ENCODE measurements around the gene FBXW12.

FBXW12 gene

DNA sequence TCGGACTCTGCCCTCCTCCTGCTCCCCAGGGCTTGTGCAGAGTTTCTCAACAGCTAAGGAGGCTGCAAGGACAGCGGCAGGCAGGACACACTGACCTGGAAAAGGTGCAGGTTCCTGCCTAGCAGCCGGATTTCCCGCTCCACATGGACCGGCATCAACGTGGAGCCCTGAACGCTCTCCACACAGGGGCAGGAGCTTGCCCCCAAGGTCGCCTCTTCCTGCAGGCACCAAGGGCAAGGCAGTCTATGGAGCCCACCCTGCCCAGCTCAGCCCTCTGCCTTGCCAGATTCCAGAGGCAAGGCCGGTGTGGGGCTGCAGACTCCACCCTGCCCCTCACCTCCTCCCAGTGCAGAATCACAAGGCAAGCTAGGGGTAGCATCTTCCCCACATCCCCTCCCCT is 47.1 kb downstream of the FBXW12 start:
- no peak for FAIRE-seq
- no peak for DNase-seq (ENCODE audit: low spot score)

DNA sequence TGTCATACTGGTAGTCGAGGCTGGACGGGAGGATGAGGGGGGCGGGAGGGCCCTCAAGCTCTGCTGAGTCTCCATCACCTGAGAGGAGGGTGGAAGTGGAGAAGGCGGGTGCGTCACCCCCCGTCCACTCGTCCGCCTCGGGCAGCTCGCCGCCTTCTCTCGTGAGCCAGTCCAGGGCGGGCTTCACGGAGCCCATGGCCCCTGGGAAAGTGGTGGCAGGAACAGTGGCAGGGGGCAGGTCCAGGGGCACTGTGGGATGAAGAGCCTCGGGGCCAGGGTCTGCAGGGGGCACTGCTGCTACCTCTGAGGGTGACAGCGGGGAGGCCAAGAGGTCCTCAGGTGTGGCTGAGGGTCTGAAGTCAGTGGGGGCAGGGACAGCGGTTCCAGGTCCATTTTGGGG is 47.6 kb downstream of the FBXW12 start:
- no peak for FAIRE-seq

DNA sequence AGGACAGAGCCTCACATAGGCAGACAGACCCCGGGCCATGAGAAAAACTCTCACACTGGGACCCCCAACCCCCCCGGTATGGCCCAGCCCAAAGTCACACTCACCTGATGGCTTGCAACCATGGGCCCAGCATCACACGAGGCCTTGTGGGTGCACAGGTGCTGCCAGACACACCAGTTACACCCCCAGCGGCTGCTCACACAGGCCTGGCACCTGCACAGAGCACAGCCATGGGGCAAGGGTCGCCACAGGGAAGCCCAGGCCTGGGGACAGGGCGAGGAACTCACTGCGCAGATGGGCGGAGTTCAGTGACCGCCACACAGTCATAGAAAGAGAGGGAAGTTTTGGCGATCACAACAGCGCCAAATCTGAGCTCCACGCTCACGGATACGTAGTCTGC is 48.5 kb downstream of the FBXW12 start:
- no peak for DNase-seq (ENCODE audit: low spot score)
- FAIRE-seq = no peak

More for the DNA sequence above, 47.6 kb downstream of the FBXW12 start:
- no peak for DNase-seq (ENCODE audit: low spot score)

DNA sequence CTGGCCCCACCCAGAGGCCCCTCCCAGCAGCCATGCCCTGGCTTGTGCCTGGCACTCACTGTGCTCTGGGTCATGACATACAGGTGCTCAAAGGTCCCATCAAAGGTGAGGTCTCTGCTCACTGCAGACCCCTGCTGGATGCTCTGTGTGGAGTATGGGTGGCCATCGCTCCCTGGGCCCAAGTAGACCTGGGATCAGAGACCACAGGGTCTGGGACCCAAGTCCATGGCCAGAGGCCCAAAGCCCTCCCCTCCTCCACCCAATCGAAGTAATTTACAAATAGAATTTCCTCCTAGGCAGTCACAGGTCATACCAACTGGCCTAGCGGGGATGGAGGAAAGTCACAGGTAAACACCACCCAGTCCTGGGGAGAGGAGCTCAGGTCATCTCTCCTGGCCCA is 50.3 kb downstream of the FBXW12 start:
- DNase-seq (ENCODE audit: low spot score) = no peak
- FAIRE-seq = no peak

DNA sequence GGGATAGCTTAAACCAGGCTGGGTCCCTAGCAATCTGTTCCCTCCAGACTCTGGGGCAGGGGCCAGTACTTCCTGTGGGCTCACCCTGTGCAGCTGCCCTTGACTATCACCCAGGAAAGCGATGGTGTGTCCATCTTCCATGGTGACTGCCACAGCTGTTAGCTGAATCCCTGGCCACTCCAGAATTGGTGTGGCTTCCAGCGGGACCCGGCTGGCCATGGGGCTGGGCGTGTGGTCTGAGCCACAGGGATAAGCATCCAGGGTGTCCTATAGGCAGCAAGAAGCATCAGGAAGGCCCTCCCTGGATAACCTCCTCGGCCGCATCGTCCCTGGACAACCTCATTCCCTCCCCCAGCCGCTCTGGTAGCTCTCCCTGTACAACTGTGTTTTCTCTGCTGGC is 50.7 kb downstream of the FBXW12 start:
- no peak for DNase-seq (ENCODE audit: low spot score)
- no peak for FAIRE-seq

DNA sequence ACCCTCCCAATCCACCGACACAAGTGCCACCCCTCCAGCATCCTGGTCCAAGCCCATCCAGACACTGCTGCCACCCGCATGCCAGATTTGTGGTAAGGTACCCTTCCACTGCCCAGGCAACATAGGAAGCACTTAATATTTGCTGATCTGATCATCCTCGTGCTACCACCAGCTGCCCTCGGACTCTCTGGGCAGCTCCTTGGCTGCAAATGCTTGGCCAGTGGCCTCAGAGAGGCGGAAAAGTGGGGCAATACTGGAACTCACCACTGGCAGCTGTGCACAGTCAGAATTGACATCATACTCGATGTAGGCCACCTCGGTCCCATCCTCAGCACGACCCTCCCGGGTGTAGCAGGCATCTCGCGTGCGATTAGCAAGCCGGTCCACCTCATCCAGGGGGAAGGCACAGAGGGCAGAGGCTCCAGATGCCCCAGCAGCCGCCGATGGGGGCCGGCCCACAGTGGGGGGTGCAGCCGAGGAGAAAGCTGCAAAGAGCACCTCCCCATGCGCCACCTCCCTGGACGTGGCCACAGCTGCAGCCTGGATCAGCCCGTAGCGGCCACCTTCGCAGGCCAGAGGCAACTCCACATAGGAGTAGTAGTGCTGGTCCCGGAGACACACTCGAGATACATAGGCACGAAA is 51.3 kb downstream of the FBXW12 start:
- FAIRE-seq = no peak
- no peak for DNase-seq (ENCODE audit: low spot score)

DNA sequence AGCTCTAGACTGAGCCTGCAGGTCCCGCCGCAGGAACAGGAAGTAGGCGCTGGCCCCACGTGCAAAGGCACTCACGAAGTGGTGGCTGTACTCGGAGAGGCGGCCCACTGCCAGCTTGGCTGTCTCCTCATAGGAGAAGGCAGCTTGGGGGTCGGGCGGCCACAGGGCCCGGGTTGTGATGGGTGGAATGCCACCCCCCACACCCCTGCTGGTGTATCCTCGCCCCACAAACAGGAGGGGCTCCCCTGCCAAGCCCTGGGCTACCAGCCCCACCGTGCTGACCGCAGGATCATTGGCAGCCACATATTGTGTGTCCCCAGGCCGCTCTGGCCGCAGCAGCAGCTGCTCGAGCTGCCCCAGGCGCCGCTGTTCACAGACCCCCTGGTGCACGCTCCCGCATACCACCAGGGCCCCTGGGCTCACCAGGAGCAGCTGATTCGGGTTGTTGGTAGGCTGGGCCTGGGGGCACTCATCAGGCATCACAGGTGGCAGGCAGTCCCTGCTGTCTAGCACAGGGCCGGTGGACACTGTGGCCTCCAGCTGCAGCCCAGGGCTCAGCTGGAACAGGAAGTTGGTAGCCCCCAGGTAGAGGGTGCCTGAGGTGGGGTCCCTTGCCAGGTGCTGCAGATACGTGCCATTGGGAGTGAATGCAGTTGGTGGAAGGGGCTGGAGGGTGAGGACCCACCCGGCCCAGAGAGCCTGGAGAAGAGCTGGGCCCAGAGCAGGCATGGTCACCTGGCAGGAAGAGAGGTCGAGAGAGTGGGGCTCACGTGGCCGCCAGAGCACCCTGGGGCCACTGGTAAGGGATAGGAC is 52.1 kb downstream of the FBXW12 start:
- DNase-seq (ENCODE audit: low spot score) (no peak), FAIRE-seq (no peak)

DNA sequence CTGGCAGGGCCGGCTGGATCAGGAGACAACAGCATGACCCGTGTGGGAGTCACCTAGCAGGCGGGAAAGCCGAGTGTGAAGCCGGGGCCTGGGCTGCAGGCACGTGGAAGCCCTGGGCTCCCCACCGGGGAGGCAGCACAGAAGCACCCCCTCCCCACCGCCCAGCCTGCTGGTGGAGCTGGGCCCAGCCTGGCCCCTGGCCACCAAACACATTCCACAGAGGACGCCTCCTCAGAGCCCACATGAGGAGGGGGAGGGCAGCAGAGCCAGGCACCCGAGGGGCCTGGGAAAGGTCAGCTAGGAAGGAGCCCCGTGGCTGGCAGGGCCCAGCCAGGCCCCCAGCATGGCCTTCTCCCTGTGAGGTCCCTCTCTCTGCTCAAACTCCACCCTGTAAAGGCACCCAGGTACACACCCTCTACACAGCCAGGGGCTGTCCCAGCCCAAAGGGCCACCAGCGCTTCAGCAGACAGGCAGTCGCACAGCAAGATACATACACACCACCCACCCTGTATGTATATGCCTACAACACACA is 53.3 kb downstream of the FBXW12 start:
- FAIRE-seq (no peak), DNase-seq (ENCODE audit: low spot score) (no peak)

DNA sequence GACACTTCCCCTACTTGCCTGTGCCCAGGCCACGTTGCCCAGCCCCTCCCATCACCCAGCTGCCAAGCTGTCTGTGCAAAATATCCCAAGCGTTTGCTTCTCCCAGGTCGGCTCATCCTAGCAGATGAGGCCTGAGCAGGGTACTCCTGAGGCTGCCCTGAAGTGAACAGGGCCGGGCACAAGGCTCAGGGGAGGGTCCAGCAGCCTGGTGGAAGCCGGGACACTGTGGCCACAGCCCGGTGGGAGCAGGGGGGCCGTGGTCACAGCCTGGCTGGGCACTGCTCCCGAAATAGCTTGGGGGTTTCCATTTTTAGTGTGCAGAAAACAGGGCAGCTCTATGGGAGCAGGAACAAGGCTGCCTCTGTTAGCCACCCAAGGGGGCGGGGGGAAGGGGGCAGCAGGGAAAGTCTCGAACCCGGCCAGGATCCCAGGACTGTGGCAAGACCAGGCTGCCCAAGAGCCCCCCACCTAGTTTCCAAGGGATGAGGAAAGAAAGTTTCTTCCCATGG is 54.4 kb downstream of the FBXW12 start:
- DNase-seq (ENCODE audit: low spot score) (no peak), FAIRE-seq (no peak)

DNA sequence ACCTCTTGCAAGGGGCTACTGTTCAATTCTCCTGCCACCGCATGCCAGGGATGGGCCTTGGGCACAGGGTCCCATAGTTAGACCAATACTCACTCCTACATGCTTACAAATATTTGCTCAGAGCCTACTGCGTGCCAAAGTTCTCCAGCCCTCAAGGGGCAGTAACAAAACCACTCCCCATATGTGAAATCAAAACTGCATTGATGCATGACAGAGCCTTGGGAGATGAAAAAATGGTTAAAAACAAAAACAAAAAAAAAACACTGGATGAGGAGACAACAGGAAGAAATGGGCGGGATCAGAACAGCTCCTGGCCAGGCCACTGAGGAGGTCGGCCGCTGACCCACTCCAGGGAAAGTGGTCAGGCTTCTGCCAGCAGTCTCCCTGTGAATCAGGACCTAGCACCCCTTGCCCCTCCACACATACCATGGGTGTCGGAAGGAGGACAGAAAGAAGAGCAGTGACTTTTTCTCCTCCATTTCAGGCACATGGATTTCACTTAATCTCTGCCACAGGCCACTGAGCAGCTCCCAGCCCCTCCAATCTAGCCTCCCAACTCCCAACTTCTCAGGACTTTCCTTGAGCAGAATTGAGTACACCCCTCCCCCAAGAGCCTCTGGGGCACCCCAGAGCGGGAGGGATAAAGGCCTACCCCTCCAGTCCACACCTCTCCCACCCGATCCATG is 55.1 kb downstream of the FBXW12 start:
- no peak for DNase-seq (ENCODE audit: low spot score)
- no peak for FAIRE-seq

DNA sequence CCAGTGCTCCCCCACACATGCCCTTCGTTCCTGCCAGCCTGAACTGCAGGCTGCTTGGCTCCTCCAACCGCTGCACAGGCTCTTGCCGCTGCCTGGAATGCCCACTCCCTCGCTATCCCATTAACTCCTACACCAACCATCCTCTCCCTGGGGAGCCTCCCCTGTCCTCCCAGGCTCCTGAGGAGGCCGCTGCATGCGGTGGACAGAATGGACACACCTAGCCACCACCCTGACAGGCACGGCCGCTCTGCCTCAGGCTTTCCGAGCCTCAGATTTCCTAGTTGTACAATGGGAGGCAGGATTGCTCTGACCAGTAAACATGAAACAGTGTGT is 55.6 kb downstream of the FBXW12 start:
- no peak for DNase-seq (ENCODE audit: low spot score)
- peak; percentile 84 for FAIRE-seq

DNA sequence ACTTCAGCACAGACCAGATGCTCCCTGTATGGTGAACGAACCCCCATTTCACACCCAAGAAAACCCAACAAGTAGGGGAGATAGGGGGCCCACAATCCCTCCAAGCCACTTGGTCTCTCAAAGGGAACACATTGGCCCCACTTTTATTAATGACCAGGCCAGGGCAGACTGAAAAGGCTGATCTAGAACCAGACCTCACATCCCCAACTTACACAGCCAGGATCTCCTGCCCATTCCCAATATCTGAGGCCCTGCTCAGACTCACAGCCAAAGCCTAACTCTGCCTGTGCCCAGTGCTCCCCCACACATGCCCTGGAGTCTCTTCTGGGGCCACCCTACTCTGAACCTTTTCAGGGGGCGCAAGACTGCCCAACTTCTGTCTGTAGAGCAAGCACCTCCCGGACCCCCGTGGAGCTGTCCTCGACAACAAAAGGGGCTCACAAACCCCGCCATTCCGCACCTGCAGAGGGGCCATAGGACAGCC is 56.1 kb downstream of the FBXW12 start:
- DNase-seq (ENCODE audit: low spot score) (no peak), FAIRE-seq (no peak)

DNA sequence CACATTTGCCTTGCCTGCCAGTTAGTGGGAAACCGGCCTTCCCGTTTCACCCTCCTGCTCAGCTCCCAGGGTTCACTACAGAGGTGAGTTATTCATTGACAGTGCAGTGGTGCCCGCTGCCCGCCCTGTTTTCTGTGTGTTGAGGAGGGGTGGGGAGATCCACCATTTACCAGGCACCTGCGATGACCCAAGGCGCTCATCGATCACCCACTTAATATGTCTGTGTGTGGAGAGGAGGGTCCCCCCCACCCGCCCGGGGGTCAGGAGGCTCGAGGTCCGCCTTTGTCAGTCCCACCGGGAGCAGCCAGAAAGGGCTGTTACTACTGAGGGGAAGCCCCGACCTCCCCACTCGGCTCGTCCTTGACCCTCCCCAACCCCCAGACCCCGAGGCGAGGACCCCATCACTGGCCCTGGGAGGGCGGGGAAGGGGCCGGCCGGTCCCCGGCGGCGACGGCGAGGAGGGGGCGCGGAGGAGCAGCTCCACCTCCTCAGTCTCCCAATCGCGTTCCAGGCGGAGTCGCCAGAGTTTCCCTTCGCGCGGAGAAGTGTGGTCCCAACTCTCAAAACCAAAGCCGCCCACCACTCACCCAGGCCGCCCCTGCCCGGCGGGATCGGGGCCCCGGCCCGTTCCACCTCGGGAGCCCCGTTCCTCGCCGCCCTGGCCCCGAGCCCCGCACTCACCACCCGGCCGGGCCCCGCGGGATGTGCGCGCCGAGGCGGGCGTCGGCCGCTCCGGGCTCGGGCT is 56.7 kb downstream of the FBXW12 start:
- FAIRE-seq = no peak
- DNase-seq (ENCODE audit: low spot score) = peak; percentile 50

DNA sequence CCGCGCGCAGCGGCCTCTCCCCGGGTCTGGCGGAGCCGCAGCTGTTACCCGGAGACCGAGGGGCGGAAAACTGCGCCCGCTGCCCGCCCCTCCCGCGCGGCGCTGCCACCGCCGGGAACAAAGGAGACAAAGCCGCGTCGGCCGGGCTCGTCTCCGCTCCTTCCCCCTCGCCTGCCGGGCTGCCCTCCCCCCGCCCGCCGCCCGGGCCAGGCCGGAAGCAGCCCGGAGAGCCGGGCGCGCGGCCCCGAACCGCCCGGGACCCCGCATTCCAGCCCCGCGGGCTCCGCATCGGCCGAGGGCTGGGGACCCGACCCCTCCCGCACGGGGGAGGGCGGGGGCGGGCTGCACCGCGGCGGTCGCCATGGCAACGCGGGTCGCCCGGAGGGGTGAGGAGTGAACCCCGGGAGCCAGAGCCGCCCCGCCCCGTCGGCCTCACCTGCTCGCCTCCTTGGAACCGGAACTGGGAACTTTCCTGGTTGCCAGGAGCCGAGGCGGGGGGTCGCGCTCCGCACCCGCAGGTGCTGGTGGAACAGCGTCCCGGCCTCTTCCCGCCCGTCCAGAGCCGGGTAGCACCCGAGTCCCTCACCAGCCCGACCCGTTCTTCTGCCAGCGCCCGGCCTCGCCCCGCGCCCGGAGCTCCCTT is 57.4 kb downstream of the FBXW12 start:
- peak; percentile 74 for FAIRE-seq
- DNase-seq (ENCODE audit: low spot score) = peak; percentile 85

DNA sequence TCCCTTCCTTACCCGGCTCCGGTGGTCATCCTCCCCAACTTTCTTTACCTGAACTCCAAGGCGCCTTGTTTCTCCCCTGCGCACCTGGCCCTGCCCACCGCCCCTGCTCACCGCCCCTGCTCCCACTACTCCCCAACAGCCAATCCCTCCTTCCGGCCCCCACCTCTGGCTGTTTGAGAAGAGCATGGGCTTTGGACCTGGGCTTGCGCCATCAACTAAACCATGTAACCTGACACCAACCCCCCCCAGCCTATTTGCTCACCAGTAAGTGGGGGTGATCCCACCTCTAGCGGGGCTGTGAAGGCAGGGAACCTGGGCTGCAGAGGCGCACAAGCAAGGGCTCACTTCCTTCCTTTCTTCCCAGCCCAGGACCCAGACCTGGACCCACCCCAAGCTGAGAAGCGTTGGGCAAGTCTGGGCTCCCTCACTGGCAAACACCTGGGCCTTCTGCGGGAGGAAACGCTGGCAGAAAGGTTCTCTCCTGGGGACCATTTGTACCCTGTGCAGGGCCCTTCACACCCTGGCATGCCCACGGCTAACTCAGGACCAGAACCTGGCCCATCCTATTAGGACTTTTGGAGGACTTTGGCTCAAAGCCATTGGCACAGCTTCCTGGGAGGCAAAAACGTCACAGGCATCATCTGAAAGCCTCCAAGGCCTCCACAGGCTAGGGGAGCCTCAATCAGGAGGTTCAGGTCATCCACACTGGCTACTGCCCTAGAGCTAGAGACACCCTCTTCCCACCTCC is 58.1 kb downstream of the FBXW12 start, which contains the start of gene PLXNB1:
Gene PLXNB1 (minus strand): TSS at position 127 of the 748 bp plus-strand sequence. CDS start 5,475 bp downstream, outside the sequence.
- peak; percentile 65 for DNase-seq (ENCODE audit: low spot score)
- no peak for FAIRE-seq

DNA sequence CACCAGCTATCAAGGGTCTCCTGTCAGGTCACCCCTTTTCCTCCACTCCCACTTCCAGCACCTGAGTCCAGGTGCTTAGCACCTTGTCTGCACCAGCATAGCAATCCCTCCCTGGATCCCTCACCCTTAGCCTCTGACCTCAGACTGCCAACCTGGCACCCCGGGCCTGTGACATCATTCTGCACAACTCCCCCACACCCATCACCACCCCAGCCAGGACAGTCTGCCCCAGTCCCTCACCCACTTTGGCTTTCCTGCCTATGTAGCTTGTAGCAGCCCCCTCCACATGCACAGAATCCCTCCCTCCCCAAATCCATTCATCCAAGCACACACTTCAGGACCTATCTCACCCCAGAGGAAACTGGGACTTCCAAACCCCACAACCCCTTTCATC is 58.7 kb downstream of the FBXW12 start:
- FAIRE-seq (no peak), DNase-seq (ENCODE audit: low spot score) (no peak)

DNA sequence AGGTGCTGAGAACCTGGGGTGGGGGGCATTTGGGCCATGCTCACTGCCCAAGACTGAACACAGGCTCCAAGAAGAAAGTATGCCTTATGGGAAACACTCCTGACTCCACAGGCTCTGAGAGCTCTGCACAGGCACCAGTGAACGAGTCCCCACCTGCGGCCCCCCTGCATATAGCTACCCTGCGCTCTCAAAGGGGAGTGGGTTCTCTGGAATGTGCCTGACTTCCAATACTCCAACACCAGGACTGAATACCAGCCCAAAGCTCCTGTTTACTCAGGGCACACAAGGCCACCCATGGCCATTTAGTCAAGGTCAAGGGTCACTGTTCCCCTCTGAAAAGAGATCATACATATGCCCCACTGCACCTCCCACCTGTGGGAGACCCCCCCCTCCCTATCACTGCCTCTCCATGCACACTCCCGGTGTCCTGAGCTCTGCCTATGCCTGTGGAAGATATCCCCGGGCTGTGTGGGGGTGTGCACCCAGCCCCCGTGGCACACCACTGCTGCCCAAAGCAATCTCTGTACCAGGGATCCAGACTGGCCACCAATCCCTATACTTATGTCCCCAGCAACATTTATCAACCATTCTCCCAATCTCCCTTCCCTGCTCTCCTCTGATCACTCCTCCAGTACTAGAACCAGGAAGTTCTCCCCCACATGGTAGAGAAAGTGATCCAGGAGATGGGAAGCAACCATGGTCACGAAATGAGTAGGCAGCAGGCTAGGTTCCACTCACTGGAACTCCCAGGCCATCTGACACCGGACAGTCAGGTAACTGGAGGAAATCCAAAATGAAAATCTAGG is 59.4 kb downstream of the FBXW12 start:
- DNase-seq (ENCODE audit: low spot score) (no peak), FAIRE-seq (no peak)

DNA sequence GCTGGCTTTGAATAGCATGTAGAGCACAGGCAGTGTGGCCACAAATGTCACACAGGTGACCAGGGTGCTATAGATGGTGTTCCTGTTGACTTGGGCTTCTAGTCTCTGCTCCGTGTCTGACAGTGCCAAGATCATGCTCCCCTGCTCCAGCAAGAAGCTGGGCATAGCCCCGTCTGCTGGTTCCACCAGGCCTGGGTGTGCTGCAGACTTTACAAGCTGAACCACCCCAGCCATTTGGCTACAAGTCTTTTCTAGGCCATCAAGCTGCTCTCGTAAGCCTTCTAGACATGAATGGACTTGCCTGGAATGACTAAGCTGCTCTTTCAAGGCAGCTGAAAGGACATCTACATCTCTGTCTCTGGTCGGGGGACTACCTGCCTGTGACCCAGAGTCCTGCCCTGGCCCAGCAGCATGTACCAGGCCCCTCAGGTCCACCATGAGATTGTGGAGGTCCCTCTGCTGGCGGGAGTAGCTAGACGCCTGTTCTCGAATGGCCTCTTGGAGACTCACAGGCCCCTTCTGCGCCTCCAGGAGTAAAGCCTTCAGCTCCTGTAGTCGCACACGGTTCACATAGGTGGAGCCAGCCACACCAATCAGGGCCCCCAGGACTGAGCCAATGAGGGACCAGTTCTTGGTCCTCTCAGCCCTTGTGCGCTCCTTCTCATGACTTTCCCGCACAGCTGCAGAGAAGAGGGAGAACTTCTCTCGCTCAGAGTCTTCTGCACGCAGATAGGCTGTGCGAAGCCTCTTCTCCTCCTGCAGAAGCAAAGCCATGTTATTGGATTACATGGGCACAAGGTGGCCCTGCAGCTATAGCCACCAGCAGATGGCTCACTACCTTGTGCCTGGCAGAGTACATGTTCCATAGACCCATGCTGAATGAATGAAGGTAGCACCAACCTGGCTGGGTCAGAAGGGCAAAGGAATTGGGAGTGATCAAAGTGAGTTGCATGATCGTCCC is 60.7 kb downstream of the FBXW12 start:
- DNase-seq (ENCODE audit: low spot score) = no peak
- no peak for FAIRE-seq

Measured in urothelium cell line (cell line).